Measurements from ENCODE around the gene IFFO2.

DNA sequence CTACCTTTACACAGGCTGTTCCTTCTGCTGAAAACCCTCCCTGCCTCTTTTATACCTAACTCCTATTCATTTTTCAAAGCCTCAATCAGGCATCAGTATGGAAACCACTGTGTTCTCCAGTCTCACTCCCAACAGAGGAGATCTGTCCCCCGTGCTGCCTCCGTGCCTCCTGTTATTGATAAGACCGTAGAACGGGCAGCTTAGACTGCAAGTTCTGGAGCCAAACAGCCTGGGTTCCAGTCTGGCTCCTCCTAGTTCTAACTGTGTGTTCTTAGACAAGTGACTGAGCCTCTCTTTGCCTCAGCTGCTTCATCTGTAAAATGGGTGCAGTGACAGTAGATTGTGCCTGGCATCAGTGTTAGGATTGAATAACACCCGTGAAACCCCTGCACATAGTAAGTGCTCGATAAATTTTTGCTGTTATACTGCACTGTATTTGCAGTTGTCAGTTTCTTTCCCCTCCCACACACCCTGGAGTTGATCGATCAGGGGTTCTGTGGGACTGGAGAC, 17.0 kb upstream of the IFFO2 start:
- TF ChIP-seq POLR2A (IDR thresholded peaks at IDR 0.05; ENCODE audit: control extremely low read depth in 1 of 2, low read depth in 2 of 2, low read length in 2 of 2) (no peak), BACH1 (IDR thresholded peaks at IDR 0.05; ENCODE audit: low read length) (no peak), TBP (IDR thresholded peaks at IDR 0.05; ENCODE audit: low read depth, low read length) (no peak), SP1 (IDR thresholded peaks at IDR 0.05; ENCODE audit: low read depth, low read length) (no peak), EP300 (IDR thresholded peaks at IDR 0.05; ENCODE audit: borderline replicate concordance in 1 of 2, low read depth in 2 of 2, low read length in 2 of 2) (no peak), CBX5 (IDR thresholded peaks at IDR 0.05; ENCODE audit: low read depth, low read length) (no peak), SIN3A (conservative IDR thresholded peaks at IDR 0.05 in 1 of 2, IDR thresholded peaks at IDR 0.05 in 1 of 2; ENCODE audit: low read depth in 1 of 2, low read length in 2 of 2) (no peak)
- TF ChIP-seq, protein P1, sequence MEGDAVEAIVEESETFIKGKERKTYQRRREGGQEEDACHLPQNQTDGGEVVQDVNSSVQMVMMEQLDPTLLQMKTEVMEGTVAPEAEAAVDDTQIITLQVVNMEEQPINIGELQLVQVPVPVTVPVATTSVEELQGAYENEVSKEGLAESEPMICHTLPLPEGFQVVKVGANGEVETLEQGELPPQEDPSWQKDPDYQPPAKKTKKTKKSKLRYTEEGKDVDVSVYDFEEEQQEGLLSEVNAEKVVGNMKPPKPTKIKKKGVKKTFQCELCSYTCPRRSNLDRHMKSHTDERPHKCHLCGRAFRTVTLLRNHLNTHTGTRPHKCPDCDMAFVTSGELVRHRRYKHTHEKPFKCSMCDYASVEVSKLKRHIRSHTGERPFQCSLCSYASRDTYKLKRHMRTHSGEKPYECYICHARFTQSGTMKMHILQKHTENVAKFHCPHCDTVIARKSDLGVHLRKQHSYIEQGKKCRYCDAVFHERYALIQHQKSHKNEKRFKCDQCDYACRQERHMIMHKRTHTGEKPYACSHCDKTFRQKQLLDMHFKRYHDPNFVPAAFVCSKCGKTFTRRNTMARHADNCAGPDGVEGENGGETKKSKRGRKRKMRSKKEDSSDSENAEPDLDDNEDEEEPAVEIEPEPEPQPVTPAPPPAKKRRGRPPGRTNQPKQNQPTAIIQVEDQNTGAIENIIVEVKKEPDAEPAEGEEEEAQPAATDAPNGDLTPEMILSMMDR (IDR thresholded peaks at IDR 0.05; ENCODE audit: control extremely low read depth in 1 of 3, insufficient read depth in 1 of 3, low read depth in 1 of 3, low read length in 3 of 3) = no peak
- TF ChIP-seq, protein P2, sequence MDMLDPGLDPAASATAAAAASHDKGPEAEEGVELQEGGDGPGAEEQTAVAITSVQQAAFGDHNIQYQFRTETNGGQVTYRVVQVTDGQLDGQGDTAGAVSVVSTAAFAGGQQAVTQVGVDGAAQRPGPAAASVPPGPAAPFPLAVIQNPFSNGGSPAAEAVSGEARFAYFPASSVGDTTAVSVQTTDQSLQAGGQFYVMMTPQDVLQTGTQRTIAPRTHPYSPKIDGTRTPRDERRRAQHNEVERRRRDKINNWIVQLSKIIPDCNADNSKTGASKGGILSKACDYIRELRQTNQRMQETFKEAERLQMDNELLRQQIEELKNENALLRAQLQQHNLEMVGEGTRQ (IDR thresholded peaks at IDR 0.05; ENCODE audit: low read length) = no peak
- TF ChIP-seq, protein P3, sequence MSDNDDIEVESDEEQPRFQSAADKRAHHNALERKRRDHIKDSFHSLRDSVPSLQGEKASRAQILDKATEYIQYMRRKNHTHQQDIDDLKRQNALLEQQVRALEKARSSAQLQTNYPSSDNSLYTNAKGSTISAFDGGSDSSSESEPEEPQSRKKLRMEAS (IDR thresholded peaks at IDR 0.05) = no peak
